Dendritic cell treated with granulocyte-macrophage colony-stimulating factor and Interleukin-4, amounts not matched to agents 40 ng/mL and 50 ng/mL, for 4 days (primary cell): Measurements from ENCODE around the gene NKAIN2.

ENCODE experiments used
- H3K27ac Mint-ChIP-seq: one replicate; pipeline ENCODE4 v1.8.0; 2022; ENCODE audit warnings: mild to moderate bottlenecking, mixed read lengths
- H3K27me3 Mint-ChIP-seq: one replicate; pipeline ENCODE4 v1.8.0; 2022; ENCODE audit warnings: mild to moderate bottlenecking, mixed read lengths
- H3K36me3 Mint-ChIP-seq: one replicate; pipeline ENCODE4 v1.8.0; 2022; ENCODE audit warnings: low read depth, mixed read lengths
- H3K4me1 Mint-ChIP-seq: one replicate; pipeline ENCODE4 v1.8.0; 2022; ENCODE audit warnings: low read depth, mixed read lengths
- H3K4me3 Mint-ChIP-seq: one replicate; pipeline ENCODE4 v1.8.0; 2022; ENCODE audit warnings: mild to moderate bottlenecking, moderate library complexity, mixed read lengths
- H3K9me3 Mint-ChIP-seq: one replicate; pipeline ENCODE4 v1.8.0; 2022; ENCODE audit warnings: mixed read lengths
- intact Hi-C: fragments of 100-400 bp; cut with micrococcal nuclease; formaldehyde crosslinking; loops from one replicate; pipeline ENCODE4 v1.15.0; 2022

Gene NKAIN2

DNA sequence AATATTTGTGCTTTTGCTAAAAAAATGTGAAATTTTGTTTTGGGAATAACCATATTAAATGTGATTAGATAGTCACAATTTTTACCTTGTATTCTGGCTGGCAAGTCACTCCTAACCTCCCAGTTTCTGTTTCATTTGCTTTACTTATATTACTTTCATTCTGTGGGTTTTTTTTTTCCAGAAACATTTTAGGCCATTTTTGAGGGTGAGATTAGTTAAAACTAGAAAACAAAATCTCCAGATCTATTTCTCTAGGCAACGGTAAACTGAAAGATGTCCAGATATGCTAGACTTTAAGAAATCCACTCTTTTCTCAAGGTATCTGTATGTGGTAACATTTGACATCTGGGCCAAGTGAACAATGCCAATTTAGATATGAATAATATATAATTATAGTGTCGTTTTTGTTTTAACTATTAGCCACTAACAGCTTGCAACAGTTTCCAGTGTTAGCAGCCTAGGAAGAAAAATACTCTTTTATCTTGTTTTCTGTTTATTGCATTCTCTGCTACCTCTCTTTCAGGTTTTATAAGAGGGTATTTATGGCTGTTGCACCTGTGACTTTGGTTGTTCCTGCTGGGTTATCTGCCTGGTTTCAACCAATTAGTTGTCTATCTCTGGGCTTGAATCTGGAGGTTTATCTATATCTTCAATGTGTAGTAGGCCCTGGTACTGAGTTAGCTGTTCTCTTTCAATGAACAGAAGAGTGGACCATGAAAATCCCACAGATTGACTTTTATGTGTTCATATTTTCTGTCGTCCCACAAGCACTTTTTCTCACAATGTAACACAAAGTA is 260.9 kb downstream of the NKAIN2 start:
- no peak overlapping the region for H3K27ac Mint-ChIP-seq
- H3K27me3 Mint-ChIP-seq, result no peaks in the 10 kb centered on the region
- H3K4me1 Mint-ChIP-seq, result no peaks in the 10 kb centered on the region
- no peaks in the 10 kb centered on the region for H3K9me3 Mint-ChIP-seq
- no peak overlapping the region for H3K4me3 Mint-ChIP-seq
- no peaks in the 10 kb centered on the region for H3K36me3 Mint-ChIP-seq
- intact Hi-C loops, result no loop called here

DNA sequence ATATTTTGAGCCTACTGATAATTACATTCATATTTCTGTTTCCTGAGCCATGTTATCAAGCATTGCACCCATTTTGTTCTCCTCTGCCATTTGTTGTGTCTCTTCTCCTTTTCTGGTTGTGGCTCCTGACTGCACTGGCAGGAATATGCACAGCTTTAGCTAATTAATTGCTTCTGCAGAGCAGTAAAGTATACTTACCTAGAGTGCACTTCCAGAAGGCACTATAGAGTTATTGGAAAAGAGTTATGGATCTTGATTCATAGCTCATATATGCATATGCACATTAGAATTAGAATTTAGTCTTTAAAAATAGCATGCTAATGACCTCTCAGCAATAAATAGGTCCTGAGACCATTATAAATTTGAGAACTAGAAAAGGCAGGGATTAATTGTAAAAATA is 262.6 kb downstream of the NKAIN2 start:
- intact Hi-C loops, result no loop called here
- no peaks in the 10 kb centered on the region for H3K4me1 Mint-ChIP-seq
- H3K27ac Mint-ChIP-seq, result no peak overlapping the region
- H3K36me3 Mint-ChIP-seq, result no peaks in the 10 kb centered on the region
- H3K27me3 Mint-ChIP-seq, result no peaks in the 10 kb centered on the region
- H3K9me3 Mint-ChIP-seq, result peaks cover 8% of the 10 kb centered on the region
- H3K4me3 Mint-ChIP-seq, result no peak overlapping the region

DNA sequence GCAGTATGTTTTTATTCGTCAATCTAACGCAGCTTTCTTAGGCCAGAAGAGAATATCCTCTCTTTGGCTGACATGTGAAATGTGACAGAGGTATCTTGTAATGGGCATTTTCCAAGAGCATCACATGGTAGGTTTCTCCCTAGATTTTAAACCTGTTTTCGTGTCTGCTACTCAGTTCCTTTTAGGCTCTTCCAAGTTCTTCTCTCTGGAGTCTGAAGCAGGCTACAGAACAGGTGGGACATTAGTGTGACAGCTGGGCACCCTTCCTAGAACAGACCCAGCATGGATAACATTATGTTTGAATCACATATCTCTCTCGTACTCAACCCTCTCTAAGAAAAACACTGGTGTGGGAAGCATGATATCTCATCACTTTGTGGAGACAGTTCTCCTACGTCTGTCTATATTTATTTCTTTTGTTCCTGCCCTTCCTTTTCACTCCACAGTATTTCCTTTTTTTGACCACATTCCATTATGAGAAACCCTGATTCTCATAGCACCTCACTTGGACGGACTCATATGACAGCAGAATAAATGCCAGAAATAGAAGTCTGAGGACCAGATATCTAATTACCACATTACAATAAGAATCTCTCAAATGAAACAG is 263.4 kb downstream of the NKAIN2 start:
- H3K9me3 Mint-ChIP-seq, result peaks cover 9% of the 10 kb centered on the region
- no peaks in the 10 kb centered on the region for H3K27me3 Mint-ChIP-seq
- H3K36me3 Mint-ChIP-seq, result no peaks in the 10 kb centered on the region
- no peak overlapping the region for H3K27ac Mint-ChIP-seq
- no peak overlapping the region for H3K4me3 Mint-ChIP-seq
- intact Hi-C loops, result no loop called here
- H3K4me1 Mint-ChIP-seq, result no peaks in the 10 kb centered on the region

DNA sequence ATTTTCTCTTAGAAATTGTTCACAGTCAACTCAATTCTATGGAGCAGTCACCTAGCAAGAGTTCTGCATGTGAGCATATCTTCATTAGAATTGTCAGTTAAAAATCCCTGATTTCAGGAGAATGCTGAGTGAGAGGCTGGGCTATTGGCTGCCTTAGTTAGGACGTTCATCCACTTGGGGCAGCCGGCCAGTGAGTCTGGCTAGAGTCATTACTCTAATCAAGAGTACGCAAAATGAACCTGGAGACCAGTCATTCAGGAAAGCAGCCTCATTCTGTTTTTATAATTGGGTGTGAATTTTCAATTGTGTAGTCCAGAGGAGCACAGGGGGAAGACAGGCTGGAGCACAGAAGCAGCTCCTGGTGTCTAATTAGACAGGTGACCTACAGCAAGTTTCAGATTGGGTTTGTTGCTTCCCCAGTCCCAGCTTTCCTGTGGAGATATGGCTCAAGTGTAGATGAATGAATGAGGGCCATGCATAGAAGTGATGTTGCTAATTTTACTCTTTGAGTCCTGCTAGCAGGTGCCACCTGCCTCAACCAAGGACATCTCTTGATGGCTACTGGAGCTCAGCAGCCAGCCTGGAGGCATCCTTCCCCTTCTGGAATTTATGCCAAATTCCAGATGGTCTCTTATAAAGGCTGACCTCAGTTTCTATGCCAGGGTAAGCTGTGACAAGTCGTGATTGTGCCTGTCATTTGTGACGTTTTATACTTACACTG is 265.7 kb downstream of the NKAIN2 start:
- H3K9me3 Mint-ChIP-seq, result peaks cover 9% of the 10 kb centered on the region
- H3K4me1 Mint-ChIP-seq, result no peaks in the 10 kb centered on the region
- no peaks in the 10 kb centered on the region for H3K27me3 Mint-ChIP-seq

DNA sequence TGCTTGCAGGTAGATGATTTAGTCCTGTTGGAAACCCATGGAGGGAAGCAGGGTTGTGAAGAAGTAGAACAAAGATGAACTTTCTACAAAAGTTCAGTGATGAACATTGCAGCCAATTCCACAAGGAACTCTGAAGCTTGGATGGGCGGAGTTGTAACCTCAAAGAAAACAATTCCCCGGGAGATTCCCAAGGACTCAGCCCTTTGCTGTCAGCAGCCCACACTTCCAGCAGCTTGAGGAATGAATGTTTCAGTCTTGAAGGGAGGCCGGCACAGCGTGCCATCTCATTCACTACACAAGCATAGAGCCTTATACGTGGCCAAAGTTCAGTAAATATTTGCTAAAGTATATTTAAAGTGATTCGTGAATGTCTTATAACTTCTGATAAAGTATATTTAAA is 269.4 kb downstream of the NKAIN2 start:
- Mint-ChIP-seq H3K9me3 (peaks cover 9% of the 10 kb centered on the region), H3K36me3 (no peaks in the 10 kb centered on the region), H3K27me3 (no peaks in the 10 kb centered on the region), H3K4me1 (no peaks in the 10 kb centered on the region), H3K27ac (no peak overlapping the region), H3K4me3 (no peak overlapping the region)
- intact Hi-C loops, result no loop called here

More for the DNA sequence above, 265.7 kb downstream of the NKAIN2 start:
- no peaks in the 10 kb centered on the region for H3K36me3 Mint-ChIP-seq
- H3K27ac Mint-ChIP-seq, result no peak overlapping the region
- no peak overlapping the region for H3K4me3 Mint-ChIP-seq
- intact Hi-C loops, result no loop called here

DNA sequence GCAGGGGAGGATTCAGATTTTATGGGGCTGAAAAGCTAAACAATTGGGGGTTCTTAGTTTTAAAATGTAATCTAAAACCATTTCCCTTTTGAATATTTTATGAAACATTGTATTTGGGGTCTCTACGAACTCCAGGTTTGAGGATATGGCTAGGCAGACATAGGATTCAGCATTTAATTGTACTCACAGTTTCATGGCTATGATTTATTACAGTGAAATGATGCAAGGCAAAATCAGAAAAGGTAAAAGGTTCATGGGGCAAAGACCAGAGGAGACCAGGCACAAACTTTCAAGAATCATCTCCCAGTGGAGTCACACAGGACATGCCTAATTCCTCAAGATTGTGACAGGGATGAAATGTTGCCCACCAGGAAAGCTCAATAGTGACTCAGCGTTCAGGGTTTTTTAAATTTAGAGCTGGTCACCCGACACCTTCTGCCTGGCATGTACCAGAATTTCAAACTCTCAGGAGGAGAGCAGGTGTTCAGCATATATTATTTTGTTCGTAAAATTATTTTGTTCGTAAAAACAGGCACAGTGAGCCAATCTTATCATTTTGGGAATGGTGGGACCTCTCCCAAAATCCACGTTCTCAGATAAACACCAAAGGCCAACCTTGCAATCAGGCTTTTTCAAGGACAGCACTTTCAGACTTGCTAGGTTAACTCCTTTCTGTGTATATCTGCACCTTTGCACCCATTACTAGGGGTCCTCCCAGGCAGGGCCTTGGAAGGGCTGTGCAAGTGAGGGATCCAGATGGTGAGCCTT is 270.3 kb downstream of the NKAIN2 start:
- Mint-ChIP-seq H3K36me3 (no peaks in the 10 kb centered on the region), H3K27me3 (no peaks in the 10 kb centered on the region), H3K4me1 (no peaks in the 10 kb centered on the region), H3K27ac (no peak overlapping the region), H3K9me3 (peaks cover 9% of the 10 kb centered on the region), H3K4me3 (no peak overlapping the region)
- intact Hi-C loops, result no loop called here

DNA sequence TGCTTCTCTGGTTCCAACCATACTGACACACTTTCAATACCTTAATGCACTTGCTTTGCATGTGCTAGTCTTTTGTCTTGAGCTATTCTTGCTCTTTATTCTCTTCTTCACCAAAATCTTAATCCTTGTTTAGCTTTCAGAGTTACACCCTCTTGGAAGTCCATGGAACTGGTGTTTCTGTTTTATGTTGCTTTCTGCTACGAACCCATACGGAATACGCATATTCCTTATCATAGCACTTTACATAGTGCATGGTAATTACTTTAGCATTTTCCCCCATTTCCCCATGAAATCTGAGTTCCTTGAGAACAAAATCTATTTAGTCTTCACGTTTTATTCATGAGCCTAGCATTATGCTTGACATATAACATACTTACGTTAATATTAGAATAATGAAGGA is 270.9 kb downstream of the NKAIN2 start:
- no peaks in the 10 kb centered on the region for H3K27me3 Mint-ChIP-seq
- no peak overlapping the region for H3K27ac Mint-ChIP-seq
- H3K9me3 Mint-ChIP-seq, result peaks cover 9% of the 10 kb centered on the region
- no peak overlapping the region for H3K4me3 Mint-ChIP-seq
- no peaks in the 10 kb centered on the region for H3K4me1 Mint-ChIP-seq
- H3K36me3 Mint-ChIP-seq, result no peaks in the 10 kb centered on the region
- intact Hi-C loops, result no loop called here

DNA sequence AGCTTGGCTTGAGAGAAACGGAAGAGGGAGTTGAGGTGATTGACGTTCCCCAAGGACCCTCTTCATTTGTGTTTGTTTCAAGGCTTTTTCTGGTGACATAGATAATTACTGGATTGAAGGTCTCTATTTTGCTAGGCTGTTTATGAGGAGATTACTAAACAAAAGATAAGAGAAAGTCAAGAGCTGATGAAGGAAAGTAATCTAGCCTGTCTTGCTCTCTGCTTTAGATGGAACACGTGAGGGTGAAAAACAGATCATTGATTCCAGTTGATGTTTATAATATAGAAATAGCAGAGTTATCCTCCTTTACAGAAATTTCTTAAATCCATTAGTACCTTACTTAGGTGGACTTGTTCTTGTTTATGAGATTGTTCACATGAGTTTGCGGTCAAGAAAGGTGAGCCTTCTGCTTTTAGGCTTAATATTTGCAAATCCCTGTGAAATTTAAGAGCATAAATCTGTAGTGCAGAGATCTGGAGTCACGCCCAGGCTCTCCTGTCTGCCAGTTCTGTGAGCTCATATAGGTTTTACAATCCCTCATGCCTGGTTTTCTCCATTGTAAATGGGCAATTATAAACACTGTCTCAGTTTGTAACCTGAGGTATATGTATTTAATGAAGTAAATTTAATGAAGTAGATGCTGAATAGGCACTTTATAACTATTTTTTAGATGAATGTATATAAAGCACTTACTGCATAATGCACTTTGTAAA is 272.8 kb downstream of the NKAIN2 start:
- no peak overlapping the region for H3K4me3 Mint-ChIP-seq
- intact Hi-C loops, result no loop called here
- no peaks in the 10 kb centered on the region for H3K9me3 Mint-ChIP-seq
- H3K27me3 Mint-ChIP-seq, result no peaks in the 10 kb centered on the region
- no peaks in the 10 kb centered on the region for H3K4me1 Mint-ChIP-seq
- no peak overlapping the region for H3K27ac Mint-ChIP-seq
- H3K36me3 Mint-ChIP-seq, result no peaks in the 10 kb centered on the region

DNA sequence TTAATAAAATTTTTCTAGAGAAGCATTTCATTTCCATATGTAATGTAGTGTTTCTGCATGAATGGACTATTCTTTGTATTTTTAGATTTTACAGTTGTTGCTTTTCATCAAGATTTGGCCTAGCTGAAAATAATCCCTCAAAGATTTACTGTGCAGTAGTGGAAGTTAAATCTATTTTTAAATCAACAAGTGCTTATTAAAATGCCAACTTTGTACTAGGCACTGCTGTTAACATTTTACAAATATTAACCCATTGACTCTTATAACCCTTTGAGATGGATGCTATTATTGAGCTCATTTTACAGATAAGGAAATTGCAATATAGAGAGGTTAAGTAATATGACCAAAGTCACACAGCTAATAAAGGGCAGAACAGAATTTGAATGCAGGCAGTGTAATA is 274.5 kb downstream of the NKAIN2 start:
- Mint-ChIP-seq H3K27ac (no peak overlapping the region), H3K4me3 (no peak overlapping the region), H3K27me3 (no peaks in the 10 kb centered on the region), H3K36me3 (no peaks in the 10 kb centered on the region), H3K9me3 (no peaks in the 10 kb centered on the region), H3K4me1 (no peaks in the 10 kb centered on the region)
- intact Hi-C loops, result no loop called here

DNA sequence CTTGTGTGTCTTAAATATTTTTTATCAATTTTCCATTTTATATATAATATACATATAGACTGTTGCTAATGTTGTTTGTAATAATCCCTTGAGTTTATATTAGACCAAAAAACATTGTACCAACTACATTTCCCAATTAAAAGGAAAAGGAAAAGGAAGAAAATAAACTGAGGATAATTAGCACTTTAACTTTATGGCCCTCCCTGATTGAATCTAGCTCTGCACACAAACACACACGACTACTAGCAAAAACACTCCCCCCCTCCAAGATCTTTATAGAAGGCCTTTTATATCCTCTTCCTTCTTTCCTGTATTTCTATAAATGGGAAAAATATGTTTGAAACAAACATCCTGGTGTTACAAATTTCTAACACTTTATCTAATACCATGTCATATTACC is 276.8 kb downstream of the NKAIN2 start:
- Mint-ChIP-seq H3K4me3 (no peak overlapping the region), H3K27ac (no peak overlapping the region), H3K4me1 (no peaks in the 10 kb centered on the region), H3K36me3 (no peaks in the 10 kb centered on the region), H3K27me3 (no peaks in the 10 kb centered on the region), H3K9me3 (no peaks in the 10 kb centered on the region)
- intact Hi-C loops, result no loop called here

DNA sequence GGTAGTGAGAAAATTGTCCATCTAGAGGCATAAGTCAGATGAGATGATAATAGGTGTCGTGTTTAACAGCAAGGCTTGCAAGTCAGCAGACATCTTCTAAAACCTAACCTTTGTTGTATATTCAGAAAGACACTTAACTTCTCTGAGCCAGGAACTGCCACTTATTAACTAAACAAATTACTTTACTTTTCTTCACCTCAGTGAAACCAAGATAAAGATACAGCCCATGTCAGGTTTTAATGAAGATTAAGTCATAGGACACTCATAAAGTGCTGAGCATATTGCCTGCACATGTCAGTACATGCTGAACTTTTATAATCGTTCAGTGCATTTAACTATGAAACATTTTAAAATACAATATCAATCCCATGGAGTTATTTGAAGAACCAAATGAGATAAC is 286.8 kb downstream of the NKAIN2 start:
- no peak overlapping the region for H3K4me3 Mint-ChIP-seq
- H3K27ac Mint-ChIP-seq, result no peak overlapping the region
- intact Hi-C loops, result no loop called here
- no peaks in the 10 kb centered on the region for H3K4me1 Mint-ChIP-seq
- H3K27me3 Mint-ChIP-seq, result no peaks in the 10 kb centered on the region
- no peaks in the 10 kb centered on the region for H3K9me3 Mint-ChIP-seq
- H3K36me3 Mint-ChIP-seq, result no peaks in the 10 kb centered on the region

DNA sequence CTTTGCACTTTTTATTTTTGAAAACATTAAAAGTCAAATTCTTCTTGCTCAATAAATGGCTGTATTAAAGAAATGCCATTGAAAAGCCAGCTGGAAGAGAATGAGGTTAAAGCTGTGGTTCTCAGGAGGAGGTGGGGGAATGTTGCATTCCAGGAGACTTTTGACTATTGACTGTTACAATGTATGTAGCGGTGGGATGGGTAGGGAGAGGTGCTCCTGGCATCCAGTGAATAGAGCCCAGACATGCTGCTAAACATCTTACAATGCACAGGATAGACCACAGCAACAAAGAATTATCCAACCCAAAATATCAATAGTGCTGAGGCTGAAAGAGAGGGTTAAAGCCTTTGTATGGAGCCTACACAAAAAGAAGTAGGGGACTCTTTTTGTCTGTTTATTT is 295.9 kb downstream of the NKAIN2 start:
- H3K9me3 Mint-ChIP-seq, result no peaks in the 10 kb centered on the region

DNA sequence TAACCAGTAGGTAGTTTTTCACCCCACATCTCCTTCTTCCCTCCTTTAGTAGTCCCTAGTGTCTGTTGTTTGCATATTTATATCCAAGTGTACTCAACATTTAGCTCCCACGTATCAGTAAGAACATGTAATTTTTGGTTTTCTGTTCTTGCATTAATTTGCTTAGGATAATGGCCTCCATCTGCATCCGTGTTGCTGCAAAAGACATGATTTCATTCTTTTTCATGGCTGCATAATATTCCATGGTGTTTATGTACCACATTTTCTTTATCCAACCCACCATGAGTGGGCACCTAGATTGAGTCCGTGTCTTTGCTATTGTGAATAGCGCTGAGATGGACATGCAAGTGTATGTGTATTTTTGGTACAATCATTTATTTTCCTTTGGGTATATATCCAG is 306.8 kb downstream of the NKAIN2 start:
- intact Hi-C loops, result no loop called here
- H3K27ac Mint-ChIP-seq, result no peak overlapping the region
- no peak overlapping the region for H3K4me3 Mint-ChIP-seq
- H3K36me3 Mint-ChIP-seq, result no peaks in the 10 kb centered on the region
- no peaks in the 10 kb centered on the region for H3K27me3 Mint-ChIP-seq
- H3K9me3 Mint-ChIP-seq, result peaks cover 18% of the 10 kb centered on the region
- H3K4me1 Mint-ChIP-seq, result no peaks in the 10 kb centered on the region

More for the DNA sequence above, 295.9 kb downstream of the NKAIN2 start:
- Mint-ChIP-seq H3K27ac (no peak overlapping the region), H3K4me3 (no peak overlapping the region), H3K4me1 (no peaks in the 10 kb centered on the region), H3K27me3 (no peaks in the 10 kb centered on the region), H3K36me3 (no peaks in the 10 kb centered on the region)
- intact Hi-C loops, result no loop called here
